ENCODE measurements around the gene SNRPD3.

DNA sequence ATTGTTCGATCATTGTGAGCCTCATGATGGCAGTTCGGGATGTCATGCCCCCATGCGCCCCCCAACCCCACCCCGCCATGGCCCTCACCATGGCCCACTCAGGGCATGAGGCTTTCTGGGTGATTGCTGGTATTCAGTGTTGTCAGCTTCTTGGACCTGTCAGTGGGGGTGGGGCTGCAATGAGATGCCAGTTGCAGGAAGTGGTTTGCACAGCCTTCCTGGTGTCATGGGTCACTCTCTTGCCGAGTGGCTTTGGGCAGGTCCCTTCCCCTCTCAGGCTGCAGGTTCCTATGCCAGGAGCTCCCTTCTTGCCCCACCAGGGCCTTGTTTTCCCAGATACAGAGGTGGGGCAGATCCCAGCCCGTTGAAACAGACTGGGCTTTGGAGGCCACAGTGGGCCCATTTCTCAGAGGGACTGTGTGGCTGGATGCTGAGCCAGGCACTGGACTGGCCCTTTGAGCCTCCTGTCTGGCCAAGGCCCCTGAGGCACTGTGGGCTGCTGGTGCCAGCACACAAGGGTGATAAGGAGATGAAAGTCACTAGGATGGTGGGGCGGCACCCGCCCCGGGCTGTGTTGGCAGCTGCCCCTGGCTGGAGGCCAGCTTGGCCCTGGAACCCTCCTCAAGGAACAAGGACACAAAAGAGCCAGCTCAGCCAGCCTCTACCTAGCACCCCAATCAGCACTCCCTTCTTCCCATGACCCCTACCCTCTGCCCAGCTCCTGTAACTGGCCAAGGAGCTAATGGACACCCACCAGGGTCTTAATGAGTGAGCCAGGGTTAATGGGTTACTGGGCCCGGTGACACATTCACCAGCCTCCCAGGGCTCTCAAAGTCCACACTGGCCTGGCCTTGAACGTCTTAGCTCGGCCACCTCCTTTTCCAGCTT, 45.7 kb downstream of the SNRPD3 start:
- TF ChIP-seq EP300 (IDR thresholded peaks at IDR 0.05) (no peak), POLR2A (IDR thresholded peaks at IDR 0.05) (no peak)
- TF ChIP-seq, protein P1, sequence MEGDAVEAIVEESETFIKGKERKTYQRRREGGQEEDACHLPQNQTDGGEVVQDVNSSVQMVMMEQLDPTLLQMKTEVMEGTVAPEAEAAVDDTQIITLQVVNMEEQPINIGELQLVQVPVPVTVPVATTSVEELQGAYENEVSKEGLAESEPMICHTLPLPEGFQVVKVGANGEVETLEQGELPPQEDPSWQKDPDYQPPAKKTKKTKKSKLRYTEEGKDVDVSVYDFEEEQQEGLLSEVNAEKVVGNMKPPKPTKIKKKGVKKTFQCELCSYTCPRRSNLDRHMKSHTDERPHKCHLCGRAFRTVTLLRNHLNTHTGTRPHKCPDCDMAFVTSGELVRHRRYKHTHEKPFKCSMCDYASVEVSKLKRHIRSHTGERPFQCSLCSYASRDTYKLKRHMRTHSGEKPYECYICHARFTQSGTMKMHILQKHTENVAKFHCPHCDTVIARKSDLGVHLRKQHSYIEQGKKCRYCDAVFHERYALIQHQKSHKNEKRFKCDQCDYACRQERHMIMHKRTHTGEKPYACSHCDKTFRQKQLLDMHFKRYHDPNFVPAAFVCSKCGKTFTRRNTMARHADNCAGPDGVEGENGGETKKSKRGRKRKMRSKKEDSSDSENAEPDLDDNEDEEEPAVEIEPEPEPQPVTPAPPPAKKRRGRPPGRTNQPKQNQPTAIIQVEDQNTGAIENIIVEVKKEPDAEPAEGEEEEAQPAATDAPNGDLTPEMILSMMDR (IDR thresholded peaks at IDR 0.05), result no peak
